ENCODE data around the gene ALDH3A1.

Gene ALDH3A1

DNA sequence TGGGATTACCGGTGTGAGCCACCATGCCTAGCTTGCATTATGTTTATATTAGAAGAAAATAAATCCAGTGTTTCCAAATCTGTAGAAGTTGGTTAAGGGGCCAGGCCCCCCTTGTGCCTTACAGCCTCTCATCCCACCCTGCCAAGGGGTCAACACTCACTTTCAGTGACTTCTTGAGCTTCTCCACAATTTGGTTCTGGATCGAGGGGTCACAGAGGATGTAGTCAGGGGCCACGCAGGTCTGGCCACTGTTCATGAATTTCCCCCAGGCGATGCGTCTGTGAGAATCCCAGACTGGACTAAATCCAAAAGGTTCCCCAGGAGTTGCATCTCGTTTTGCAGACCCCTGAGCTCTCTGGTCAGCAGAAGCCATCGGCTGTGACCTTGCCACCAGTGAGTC lies 7.2 kb downstream of the ALDH3A1 start:
- no peak for DNase-seq

DNA sequence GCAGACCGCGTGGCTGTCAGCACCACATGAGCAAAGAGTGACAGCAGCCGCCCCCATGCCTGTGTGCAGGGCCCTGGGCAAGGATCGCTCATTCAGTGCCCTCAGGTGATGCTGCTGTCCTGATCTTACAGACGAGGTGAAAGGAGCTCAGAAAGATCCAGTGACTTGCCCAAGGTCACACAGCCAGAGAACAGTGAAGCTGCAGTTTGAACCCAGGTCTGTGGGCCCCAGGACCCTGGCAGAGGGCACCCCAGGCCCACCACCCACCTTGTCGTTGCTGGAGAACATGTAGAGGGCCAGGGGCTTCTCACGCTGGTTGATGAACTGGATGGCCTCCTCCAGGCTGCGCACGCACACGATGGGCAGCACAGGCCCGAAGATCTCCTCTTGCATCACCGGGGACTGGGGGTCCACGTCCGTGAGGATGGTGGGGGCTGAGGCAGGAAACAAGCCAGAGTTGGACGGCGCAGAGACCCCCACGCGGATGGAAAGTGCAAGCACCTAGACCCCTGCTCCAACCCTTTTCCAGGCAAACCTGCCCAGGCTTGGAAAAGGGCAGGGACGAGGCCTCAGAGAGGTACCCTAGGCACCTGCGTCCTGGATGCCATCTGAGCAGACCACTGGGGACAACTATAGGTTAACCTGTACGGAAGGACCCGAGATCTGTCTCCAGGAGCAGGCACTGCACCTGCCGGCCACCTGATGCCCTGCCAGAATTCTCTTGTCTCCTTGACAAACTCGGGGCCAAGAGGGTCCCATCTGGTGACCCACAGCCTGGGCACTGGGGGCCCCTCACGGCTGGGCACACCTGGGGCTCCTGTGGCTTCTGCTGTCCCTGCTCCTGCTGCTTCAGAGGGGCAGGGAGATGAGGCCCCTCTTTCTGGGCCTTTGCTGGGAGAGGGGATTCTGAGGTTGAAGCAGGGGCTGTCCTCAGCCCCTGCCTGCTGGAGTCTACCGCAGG lies 8.6 kb downstream of the ALDH3A1 start:
- no peak for DNase-seq

DNA sequence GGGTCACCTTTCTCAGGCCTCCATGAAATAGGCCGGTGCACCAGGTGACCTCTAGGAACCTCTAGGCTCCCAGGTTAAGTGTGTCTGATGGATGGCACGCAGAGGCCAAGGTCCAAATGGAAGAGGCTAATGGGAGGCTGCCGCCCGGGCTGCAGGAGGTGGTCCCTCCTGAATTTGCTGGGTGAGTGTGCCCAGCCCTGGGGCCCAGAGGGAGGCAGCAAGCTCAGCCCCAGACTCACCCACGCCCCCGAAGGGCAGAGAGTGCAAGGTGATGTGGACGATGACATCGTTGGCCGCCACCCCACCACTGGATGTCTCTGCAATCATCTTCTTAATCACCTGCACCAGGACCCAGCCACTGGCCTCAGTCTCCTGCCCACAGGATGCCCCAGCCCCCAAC lies 9.3 kb downstream of the ALDH3A1 start:
- no peak for DNase-seq

DNA sequence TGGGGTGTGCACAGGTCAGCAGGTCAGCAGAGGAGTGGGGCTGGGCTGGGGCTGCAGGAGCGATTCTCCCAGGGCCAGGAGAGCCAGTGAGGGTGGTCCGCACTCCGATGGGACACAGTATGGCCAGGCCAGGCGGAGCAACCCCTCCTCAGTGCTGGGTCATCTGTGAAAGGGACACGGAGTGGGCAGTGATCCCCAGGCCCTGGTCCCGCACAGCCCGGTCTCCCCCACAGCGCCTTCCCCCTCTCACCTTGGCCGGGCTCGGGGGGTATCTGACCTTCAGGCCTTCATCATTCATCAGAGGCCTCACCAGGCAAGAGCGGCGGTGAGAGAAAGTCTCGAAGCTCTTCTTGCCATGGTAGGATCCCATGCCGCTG lies 10.0 kb downstream of the ALDH3A1 start:
- no peak for DNase-seq

DNA sequence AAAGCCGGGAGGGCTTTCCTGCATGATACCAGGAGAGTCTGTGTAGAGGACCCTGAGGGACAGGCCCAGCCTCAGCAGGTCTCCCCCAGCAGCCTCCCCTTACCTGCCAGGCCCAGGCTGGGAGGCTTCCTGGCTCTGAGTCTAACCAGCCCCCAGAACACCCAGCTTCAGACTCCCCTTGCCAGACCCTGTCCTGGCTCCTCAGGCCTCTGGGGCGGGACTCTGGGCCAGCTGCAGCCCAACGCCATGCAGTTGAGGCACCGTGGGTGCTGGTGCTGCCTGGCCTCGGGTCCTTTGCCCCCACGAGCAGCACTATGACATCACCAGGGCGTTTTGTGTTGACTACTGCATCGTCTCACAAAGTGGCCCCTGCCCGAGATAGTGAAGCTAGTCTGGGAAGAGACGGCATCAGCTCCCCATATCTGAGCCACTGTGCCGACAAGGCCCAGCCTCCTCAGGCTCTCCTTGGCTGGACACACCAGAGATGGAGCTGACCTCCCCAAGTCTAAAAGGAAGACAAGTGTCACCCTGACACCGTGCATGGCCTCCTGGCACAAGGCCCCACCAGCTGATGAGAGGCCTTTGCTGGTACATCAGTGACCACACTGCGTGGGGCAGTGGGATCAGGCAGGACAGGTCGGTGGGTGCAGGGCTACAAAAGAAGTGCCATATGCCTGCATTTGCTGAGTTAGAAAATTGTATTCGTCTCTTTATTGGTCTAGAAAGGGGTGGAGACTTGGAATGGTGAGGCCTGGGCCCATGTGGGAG lies 10.6 kb downstream of the ALDH3A1 start:
- DNase-seq: no peak

DNA sequence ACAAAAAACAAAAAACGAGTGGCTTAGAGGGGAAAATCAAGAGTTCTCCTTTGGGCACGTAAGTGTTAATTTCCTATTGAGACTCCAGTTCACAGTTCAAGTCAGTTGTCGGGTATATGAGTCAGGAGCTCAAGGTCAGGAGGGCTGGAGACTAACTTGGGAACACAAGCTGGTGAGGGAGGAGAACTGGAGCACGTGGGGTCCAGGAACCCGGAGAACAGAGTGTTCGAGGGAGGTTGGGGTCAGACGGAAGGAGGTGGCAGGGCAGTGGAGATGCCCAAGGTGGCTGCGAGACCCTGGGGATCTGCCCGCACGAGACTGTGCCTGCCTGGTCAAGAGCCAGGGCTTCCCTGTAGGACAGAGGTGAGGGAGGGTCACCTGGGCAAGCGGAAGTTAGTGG lies 12.0 kb downstream of the ALDH3A1 start:
- no peak for DNase-seq

DNA sequence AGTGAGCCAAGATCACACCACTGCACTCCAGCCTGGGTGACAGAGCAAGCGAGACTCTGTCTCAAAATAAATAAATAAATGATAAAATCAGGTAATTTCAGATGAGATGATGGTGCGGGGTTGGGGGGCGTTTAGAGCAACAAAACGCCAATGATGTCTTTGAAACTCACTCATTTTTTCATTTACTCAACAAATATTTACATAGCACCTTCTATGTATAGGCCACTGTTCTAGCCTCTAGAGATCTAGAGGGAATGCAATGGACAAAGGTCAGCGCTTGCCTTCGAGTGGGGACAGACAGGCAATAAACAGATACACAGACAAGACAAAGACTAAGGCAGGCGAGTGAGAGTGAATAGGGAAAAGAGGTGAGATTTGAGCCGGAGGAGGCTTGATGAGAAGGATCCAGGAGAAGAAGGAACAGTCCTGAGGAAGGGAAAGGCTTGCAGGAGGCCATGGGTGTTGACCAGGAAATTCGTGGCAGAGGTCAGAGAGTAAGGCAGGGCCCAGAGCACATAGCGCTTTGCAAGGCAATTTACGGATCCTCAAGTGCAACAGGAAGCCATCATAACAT lies 14.1 kb downstream of the ALDH3A1 start:
- no peak for DNase-seq

DNA sequence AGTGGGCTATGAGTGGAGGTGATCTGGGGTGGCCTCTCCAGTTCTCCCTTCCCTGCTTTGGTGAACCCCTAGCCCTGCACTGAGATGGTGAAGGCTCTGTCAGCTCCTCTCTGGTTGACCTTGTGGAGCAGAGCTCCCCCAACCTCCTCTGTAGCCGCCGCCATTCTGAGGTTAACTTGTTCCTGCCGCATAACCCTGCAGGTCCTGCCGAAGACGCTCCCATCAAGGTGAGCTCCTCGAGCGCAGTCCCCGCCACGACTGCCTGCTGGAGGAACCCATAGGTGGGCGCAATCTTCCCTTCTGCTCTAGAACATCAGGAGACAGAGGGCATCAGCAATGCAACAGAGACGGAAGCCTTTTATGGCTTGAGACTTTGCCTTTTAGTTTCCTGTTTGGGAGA lies 16.5 kb downstream of the ALDH3A1 start:
- DNase-seq: no peak

DNA sequence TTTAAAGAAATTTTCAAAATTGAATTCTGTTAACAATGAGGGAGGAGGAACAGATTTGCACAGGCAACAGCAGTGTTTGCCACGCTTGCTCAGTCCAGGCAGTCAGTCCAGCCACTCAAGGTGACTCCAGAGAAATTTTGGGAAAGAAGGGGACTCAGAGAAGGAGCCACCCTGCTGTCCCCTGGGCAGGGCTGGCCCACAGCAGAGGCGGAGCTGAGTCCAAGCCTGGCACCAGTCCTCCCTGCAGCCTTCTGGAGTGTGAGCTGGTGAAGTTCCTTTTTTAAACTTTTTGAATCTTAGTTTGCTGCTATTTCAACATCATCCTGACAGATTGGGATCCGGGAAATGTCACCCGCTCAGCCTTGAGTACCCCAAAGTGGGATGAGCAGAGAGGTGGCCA lies 17.3 kb downstream of the ALDH3A1 start:
- no peak for DNase-seq

DNA sequence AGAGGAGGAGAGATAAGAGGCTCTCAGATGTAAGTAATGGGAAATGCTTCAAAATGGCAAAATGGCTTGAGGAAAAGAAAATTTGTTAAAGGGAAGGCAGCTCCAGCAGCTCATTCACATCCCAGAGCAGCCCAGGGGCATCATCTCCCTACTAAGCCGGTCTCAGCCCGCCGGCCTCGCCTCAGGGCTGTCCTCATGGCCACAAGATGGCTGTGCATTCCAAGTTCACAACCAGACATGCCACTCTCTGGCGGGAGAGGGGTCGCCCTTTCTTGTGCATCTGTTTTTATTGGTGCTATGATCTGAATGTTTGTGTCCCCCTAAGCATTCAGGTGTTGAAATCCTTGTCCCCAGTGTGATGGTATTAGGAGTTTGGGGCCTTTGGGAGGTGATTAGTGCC lies 18.2 kb downstream of the ALDH3A1 start:
- no peak for DNase-seq

DNA sequence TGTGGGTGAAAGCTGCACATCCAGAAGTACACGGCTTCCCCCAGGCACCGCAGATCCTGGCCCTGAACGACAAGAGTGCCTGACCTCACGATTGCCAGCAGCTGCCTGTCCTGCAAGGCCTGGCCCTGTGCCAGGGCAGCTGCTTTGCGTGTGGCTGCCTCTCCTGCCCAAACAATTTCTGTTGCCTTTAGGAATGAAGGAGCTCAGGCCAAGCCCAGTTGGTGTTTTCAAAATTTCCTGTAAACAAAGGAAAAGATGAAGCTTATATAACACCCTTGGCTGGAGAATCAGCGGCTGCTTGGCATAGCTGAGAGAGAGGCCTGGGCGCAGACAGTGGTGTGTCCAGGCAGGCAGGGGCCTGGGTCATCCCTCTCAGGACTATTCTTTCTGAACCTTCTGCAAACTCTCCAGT lies 20.0 kb downstream of the ALDH3A1 start:
- DNase-seq: no peak

DNA sequence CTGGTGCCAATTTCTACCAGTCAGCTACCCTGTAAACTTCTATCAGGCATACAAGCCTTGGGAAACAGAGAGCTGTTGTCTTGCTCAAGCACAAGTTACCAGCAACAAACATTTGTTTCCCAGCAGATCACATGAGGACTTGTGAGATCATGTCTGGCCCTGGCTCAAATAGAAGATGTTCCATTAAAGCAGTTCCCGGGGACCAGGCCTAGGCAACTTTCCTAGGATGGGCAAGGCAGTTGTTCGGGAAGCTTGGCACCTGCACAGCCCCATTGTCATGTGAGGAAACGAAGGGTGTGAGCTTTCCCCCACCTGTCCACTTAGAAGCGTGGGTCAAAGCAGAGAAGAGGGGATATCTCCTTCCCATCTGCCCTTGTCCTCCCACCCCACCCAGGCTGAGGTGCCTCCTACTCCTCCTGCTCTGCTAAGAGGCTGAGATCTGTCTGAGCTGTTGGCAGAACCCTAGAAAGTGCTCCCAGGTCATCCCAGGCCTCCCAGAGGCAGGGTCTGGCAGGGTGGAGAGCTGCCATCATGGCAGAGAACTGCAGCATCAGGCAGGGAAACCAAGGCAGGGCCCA lies 20.5 kb downstream of the ALDH3A1 start:
- no peak for DNase-seq

DNA sequence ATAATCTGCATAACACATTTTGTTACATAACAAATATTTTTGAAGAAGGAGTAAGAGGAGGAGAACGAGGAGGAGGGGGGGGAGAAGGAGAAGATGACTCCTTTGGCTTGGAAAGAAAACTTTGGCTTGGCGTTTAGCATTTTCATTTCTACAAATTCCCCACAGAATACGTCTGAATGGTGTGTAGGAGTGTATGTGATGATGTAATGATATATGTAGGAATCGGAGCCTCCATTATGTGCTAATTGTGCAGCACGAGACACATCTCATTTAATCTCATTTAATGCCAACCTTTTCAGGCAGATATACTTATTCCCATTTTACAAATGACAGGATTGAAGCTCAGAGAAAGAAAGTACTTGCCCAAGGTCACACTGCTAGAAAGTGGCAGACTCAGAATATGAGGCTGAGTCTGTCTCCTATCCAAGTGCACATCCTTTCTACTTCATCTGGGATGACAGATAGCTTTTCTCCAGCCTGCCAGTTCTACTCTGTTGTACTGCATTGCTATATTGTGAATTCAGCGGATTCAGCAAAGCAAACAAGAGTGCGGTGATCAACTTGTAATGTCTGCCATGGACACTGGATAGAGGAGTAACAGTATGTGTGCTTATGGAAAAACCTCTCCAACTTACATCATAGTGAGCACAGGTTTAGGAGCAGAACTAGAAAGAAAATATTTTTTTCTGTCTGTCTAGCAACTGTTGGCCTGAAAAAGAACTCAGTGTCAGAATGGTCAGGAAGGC lies 21.3 kb downstream of the ALDH3A1 start:
- DNase-seq: no peak

DNA sequence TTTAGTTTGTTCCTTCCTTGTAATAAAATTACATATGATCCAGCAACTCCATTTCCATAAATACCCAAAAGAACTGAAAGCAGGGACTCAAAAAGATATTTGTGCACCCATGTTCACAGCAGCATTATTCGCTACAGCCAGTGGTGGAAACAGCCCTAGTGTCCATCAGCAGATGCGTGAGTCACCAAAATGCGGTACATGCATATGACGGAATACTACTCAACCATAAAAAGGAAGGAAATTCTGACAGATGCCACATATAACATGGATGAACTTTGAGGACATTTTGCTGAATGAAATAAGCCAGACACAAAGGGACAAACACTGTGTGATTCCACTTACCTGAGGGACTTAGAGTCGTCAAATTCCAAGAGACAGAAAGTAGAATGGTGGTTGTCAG lies 22.6 kb downstream of the ALDH3A1 start:
- DNase-seq: no peak

DNA sequence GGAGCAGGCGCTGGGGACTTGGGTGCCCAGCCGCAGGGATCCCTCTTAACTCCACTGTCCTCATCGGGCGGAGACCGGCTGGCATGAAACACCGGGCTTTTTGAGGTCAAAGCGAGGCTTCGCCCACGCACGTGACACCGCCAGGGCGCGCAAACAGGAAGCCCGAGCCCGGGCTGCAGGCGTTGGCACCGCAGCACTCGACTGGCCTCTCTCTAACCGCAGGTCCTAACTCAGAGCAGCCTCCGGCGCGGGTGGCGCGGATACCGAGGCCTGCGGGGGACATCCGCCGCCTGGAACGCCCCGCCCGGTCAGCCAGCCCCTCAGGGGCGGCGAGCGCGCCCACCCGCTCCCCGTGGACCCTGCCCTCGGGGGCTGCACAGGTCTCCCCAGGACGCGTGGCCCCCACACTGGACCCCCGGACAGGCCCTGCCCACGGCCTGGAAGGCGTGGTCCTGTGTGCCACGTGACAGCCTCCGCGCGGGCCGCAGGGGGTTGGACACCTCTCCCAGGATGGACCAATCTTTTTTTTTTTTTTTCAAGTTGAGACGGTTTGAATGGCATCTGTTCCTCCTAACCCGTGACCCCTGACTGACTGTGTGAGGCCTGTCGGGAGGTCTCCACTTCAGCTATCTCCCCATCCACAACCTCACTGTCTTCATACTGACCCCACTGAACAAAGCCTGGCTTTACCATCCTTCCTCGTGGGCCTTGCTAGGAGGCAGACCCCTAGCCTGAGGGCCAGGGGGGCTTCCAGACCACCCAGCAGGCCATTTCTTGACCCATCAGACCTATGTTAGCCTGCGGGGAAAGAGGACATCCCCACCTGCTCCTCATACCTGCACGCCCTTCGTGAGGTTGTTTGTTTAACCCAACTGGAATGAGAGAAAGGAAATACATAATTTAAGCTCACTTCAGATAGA lies 23.3 kb downstream of the ALDH3A1 start:
- DNase-seq: peak in 1 of 4 experiments; percentile 35

DNA sequence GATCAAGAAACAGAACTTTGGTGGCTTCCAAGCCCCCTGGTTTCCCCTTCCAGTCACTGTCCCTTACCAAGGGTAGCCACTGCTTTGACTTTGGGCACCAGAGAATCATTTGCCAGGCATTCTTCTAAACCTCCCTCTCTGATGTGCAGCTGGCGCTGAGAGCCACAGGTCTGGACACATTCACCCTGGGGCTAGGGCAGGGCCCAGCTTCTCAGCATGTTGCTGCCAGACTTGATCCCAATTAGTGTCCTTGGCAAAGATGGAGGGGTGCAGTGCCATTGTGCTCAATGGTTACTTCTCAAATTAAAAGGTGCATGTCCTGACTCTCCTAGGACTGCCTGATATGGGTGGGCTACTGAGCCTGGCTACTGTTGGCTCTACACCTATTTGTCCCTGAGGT lies 24.1 kb downstream of the ALDH3A1 start:
- no peak for DNase-seq

DNA sequence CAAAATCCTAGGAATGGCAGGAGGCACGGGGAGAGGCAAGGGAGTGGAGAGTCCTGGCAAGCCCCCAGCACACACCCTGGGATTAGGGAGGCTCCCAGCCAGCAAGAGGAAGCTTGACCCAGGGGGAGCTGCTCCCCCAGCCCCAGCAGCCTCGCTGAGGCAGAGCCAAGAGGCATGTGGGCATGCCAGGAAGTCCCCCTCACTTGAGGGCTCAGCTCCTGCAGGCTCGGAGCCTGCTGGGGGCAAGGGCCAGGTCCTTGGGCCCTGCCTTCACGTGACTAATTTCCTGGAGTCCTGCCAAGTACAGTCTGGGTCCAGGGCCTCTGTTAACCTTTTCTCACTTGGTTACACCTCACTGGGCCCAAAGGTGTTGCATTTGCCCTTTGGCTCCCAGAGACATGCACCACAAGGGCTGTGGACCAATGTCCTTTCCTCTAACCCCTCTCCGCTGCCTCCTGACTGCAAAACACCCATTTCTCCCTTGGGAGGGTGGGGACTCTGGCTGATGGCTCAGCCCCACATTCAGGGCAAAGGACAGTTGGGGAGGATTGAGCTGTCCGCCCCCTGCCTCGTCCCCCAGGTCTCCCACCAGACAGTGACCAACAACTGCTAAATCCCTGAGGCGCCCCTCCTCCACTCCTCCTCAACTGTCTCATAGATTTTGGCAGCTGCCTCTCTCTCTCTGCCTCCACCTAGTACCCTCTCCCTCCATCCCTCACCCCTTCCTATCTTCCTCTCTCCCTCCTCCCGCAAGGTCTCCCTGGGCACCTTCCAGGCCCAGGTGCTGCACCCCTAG lies 27.3 kb downstream of the ALDH3A1 start:
- DNase-seq: no peak

DNA sequence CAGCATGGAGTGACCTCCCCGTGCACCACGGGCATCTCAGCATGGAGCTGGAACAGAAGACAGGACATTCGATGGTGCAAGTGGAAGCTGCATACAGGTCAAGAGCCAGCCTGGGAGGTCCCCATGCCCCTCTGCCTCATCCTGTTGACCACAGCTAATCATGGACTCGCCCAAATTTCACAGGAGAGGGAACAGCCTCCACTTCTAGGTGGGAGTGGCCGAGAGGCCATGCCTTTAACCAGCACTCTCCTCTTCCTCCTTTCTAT lies 28.0 kb downstream of the ALDH3A1 start:
- DNase-seq: no peak

DNA sequence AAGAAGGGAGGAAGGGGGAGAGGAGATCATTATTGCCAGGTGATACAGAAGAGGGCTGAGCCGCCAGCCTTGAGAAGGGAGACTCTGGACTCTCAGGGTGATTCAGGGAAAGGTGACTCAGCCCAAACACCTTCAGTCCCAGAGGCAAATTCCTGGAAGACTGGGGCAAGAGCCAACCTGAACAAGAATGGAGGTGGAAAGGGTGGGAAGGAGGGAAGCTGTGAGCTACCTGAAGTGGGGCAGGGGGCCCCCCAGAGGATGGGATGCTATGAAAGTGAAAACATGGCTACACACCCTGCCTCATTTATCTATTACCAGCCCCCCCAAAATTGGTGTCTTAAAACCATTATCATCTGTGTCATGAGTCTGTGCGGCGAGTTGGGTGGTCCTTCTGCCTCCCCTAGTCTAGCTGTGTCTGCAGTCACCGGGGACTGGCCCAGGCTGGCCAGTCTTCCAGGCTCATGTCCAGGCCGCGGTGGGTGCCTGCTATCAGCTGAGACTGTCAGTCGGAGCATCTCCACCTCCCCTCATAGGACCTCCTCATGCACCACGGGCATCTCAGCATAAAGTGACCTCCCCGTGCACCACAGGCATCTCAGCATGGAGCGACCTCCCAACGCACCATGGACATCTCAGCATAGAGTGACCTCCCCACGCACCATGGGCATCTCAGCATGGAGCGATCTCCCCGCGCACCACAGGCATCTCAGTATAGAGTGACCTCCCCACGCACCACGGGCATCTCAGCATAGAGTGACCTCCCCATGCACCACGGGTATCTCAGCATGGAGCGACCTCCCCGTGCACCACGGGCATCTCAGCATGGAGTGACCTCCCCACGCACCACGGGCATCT lies 28.5 kb downstream of the ALDH3A1 start:
- no peak for DNase-seq
